ENCODE data around the gene TMEM266.

TMEM266 gene

DNA sequence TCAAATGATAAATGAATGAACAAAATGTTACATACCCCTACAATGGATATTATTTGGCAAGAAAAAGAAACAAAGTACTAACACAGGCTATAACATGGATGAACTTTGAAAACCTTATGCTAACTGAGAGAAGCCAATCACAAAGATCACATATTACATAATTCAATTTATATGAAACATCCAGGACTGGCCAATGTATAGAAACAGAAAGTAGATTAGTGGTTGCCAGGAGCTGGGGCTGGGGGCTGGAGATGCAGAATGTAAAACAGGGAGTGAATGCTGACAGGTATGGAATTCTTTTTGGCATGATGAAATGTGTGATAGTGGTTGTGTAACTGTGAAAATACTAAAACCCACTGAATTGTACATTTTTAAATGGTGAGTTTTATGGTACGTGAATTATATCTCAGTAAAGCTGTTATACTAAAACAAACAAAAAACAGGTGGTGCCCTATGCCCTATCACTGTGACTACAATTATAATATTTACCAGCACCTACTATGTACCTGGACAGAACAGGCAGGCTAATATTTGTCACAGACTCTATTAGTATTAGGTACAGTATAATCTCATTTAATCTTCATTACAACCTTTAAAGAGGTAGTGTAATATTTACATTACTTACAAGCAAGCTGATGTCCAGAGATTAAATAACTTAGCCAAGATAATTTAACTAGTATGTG, 161.4 kb downstream of the TMEM266 start:
- no peaks in the 10 kb centered on the region for H3K36me3 ChIP-seq (ENCODE audit: insufficient read depth)
- no peak overlapping the region for H2AFZ ChIP-seq (ENCODE audit: low read depth)
- H3K27me3 ChIP-seq (ENCODE audit: insufficient read depth, low read depth): no peaks in the 10 kb centered on the region
- no peak overlapping the region for H3K27ac ChIP-seq
- TF ChIP-seq, protein P1, sequence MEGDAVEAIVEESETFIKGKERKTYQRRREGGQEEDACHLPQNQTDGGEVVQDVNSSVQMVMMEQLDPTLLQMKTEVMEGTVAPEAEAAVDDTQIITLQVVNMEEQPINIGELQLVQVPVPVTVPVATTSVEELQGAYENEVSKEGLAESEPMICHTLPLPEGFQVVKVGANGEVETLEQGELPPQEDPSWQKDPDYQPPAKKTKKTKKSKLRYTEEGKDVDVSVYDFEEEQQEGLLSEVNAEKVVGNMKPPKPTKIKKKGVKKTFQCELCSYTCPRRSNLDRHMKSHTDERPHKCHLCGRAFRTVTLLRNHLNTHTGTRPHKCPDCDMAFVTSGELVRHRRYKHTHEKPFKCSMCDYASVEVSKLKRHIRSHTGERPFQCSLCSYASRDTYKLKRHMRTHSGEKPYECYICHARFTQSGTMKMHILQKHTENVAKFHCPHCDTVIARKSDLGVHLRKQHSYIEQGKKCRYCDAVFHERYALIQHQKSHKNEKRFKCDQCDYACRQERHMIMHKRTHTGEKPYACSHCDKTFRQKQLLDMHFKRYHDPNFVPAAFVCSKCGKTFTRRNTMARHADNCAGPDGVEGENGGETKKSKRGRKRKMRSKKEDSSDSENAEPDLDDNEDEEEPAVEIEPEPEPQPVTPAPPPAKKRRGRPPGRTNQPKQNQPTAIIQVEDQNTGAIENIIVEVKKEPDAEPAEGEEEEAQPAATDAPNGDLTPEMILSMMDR (conservative IDR thresholded peaks at IDR 0.05; ENCODE audit: low read depth, low read length): no peak
- no peak overlapping the region for H3K4me2 ChIP-seq
- no peak overlapping the region for H3K9ac ChIP-seq
- no peak overlapping the region for H3K4me3 ChIP-seq (IDR thresholded peaks at IDR 0.05; ENCODE audit: insufficient read depth, low read depth, low read length)
- H4K20me1 ChIP-seq (ENCODE audit: insufficient read depth): no peaks in the 10 kb centered on the region
- H3K79me2 ChIP-seq (ENCODE audit: insufficient read depth, low read depth): no peaks in the 10 kb centered on the region
- H3K4me1 ChIP-seq (ENCODE audit: low read depth, poor library complexity, severe bottlenecking): no peaks in the 10 kb centered on the region

DNA sequence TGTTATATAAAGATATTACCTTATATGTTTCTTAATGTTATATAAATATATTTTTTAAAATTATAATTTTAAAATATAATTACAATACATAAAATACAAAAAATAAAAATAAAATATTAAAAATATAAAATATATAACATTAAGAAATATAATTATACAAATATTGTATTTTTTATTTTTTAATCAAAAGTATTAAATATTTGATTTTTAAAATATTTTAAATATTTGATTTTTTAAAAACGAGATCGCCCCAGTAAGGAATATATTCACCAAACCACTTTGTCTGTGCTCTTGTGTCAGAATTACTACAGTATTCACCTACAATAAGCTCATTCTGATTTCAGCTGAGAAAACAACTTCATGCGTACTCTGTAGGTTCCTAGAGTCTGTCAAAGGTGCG, 162.4 kb downstream of the TMEM266 start:
- H2AFZ ChIP-seq (ENCODE audit: low read depth): no peak overlapping the region
- no peaks in the 10 kb centered on the region for H3K27me3 ChIP-seq (ENCODE audit: insufficient read depth, low read depth)
- no peaks in the 10 kb centered on the region for H4K20me1 ChIP-seq (ENCODE audit: insufficient read depth)
- no peak overlapping the region for H3K4me2 ChIP-seq
- no peaks in the 10 kb centered on the region for H3K79me2 ChIP-seq (ENCODE audit: insufficient read depth, low read depth)
- TF ChIP-seq, protein P1 (conservative IDR thresholded peaks at IDR 0.05; ENCODE audit: low read depth, low read length): no peak
- no peaks in the 10 kb centered on the region for H3K36me3 ChIP-seq (ENCODE audit: insufficient read depth)
- H3K4me3 ChIP-seq (IDR thresholded peaks at IDR 0.05; ENCODE audit: insufficient read depth, low read depth, low read length): no peak overlapping the region
- H3K4me1 ChIP-seq (ENCODE audit: low read depth, poor library complexity, severe bottlenecking): no peaks in the 10 kb centered on the region
- H3K9ac ChIP-seq: no peak overlapping the region
- no peak overlapping the region for H3K27ac ChIP-seq

DNA sequence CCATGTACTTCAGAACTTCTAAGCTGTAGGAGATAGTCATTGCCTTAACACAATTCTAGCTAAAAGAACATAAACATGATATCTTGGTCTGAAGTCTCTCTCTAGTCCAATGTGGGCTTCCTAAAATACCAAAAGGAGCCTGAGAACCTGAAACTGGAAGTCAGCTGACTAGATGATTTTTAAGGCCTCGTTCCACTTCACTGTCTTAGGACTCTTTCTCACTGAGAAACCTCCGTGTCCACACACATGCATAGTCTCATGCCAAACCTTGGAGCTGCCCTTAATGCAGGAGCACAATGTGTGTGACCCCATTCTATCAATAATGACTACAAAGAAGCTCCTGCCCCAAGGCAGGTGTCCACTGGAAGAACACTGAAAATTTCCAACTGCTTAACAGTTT, 163.7 kb downstream of the TMEM266 start:
- H3K79me2 ChIP-seq (ENCODE audit: insufficient read depth, low read depth): no peaks in the 10 kb centered on the region

DNA sequence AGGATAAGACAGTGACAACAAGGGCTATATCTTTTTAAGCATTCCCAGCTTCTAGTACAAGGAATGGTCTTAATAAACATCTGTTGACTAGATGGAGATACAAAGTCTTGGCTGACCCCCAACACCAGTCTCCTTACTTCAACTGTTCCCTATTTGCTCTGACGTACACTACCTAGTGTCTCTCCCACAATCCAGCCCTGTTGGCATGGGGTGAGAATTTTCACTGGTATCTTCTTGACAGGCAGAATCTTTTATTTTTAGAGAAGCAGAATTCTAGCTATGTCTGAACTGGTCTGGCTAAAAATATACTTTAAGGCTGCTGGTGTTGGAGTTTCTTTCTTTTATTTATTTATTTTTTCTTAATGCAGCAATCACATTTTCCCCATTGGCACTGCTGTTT, 169.5 kb downstream of the TMEM266 start:
- H3K4me3 ChIP-seq (IDR thresholded peaks at IDR 0.05; ENCODE audit: insufficient read depth, low read depth, low read length): no peak overlapping the region
- TF ChIP-seq, protein P1 (conservative IDR thresholded peaks at IDR 0.05; ENCODE audit: low read depth, low read length): no peak
- H3K4me2 ChIP-seq: no peak overlapping the region
- no peaks in the 10 kb centered on the region for H4K20me1 ChIP-seq (ENCODE audit: insufficient read depth)
- no peak overlapping the region for H3K9ac ChIP-seq
- no peak overlapping the region for H3K27ac ChIP-seq
- no peaks in the 10 kb centered on the region for H3K4me1 ChIP-seq (ENCODE audit: low read depth, poor library complexity, severe bottlenecking)
- no peaks in the 10 kb centered on the region for H3K27me3 ChIP-seq (ENCODE audit: insufficient read depth, low read depth)
- H3K79me2 ChIP-seq (ENCODE audit: insufficient read depth, low read depth): no peaks in the 10 kb centered on the region
- no peaks in the 10 kb centered on the region for H3K36me3 ChIP-seq (ENCODE audit: insufficient read depth)
- no peak overlapping the region for H2AFZ ChIP-seq (ENCODE audit: low read depth)

More for the DNA sequence above, 163.7 kb downstream of the TMEM266 start:
- Histone ChIP-seq H3K36me3 (ENCODE audit: insufficient read depth) (no peaks in the 10 kb centered on the region), H3K27ac (no peak overlapping the region), H4K20me1 (ENCODE audit: insufficient read depth) (no peaks in the 10 kb centered on the region), H3K27me3 (ENCODE audit: insufficient read depth, low read depth) (no peaks in the 10 kb centered on the region), H3K4me3 (IDR thresholded peaks at IDR 0.05; ENCODE audit: insufficient read depth, low read depth, low read length) (no peak overlapping the region), H3K9ac (no peak overlapping the region), H3K4me1 (ENCODE audit: low read depth, poor library complexity, severe bottlenecking) (no peaks in the 10 kb centered on the region), H2AFZ (ENCODE audit: low read depth) (no peak overlapping the region), H3K4me2 (no peak overlapping the region)
- TF ChIP-seq, protein P1 (conservative IDR thresholded peaks at IDR 0.05; ENCODE audit: low read depth, low read length): no peak

Measured in KMS-11 (cell line).